GM04504 (cell line): ENCODE results near the gene PHYH.
"Not testable (repeated sequence)": the region's sequence is repeated elsewhere in the genome, so short reads cannot be mapped to it uniquely, and the experiment has no call there.

Experiments used
- DNase-seq: peaks from one replicate; pipeline ENCODE4 v3.0.0-alpha.2; 2012; ENCODE audit warnings: low read depth

Gene PHYH

GRCh38 chr10:13271552-13272163 is 28.2 kb downstream of the PHYH start:
- no peak for DNase-seq

GRCh38 chr10:13270877-13271551 is 28.9 kb downstream of the PHYH start:
- peak; percentile 17 for DNase-seq

GRCh38 chr10:13268841-13269240 is 31.0 kb downstream of the PHYH start:
- DNase-seq, result no peak

GRCh38 chr10:13268310-13268709 is 31.6 kb downstream of the PHYH start:
- no peak for DNase-seq

GRCh38 chr10:13263591-13263990 is 36.3 kb downstream of the PHYH start:
- DNase-seq, result no peak

- no peak for DNase-seq
These were observed 37.4 kb downstream of the PHYH start for GRCh38 chr10:13262433-13262832.

GRCh38 chr10:13257621-13258140 is 42.2 kb downstream of the PHYH start:
- no peak for DNase-seq

- DNase-seq, result no peak
These were observed 43.2 kb downstream of the PHYH start for GRCh38 chr10:13256627-13257026.

- no peak for DNase-seq
These were observed 46.1 kb downstream of the PHYH start for GRCh38 chr10:13253726-13254125.

- DNase-seq, result no peak
These were observed 52.1 kb downstream of the PHYH start for GRCh38 chr10:13247784-13248183.

- no peak for DNase-seq
These were observed 52.6 kb downstream of the PHYH start for GRCh38 chr10:13247246-13247645.

- not testable (repeated sequence) for DNase-seq
These were observed 57.6 kb downstream of the PHYH start for GRCh38 chr10:13242260-13242659.

- DNase-seq, result no peak
These were observed 58.3 kb downstream of the PHYH start for GRCh38 chr10:13241613-13242012.

- DNase-seq, result no peak
These were observed 59.9 kb downstream of the PHYH start for GRCh38 chr10:13239923-13240322.

- DNase-seq, result no peak
These were observed 61.4 kb downstream of the PHYH start for GRCh38 chr10:13238271-13239077.

GRCh38 chr10:13236638-13237037 is 63.2 kb downstream of the PHYH start:
- no peak for DNase-seq

- not testable (repeated sequence) for DNase-seq
These were observed 65.1 kb downstream of the PHYH start for GRCh38 chr10:13234736-13235135.

GRCh38 chr10:13234172-13234571 is 65.7 kb downstream of the PHYH start, which contains the start of gene UCMA:
Gene UCMA, minus strand, starts transcription at chr10:13234374. Its CDS starts 116 bp downstream, at chr10:13234258.
- no peak for DNase-seq

GRCh38 chr10:13233358-13233757 is 66.5 kb downstream of the PHYH start:
- no peak for DNase-seq

- no peak for DNase-seq
These were observed 68.1 kb downstream of the PHYH start for GRCh38 chr10:13231808-13232207.

GRCh38 chr10:13231190-13231589 is 68.7 kb downstream of the PHYH start:
- DNase-seq, result no peak
